Urinary bladder (tissue), 4 donors: ENCODE results near the gene EFCAB6. TPM values are rescaled to one million over a fixed set of nuclear protein-coding genes. Genes with fewer than 3 reads are reported as not detected.

Experiments used
- DNase-seq: peaks from one replicate; pipeline ENCODE4 v3.0.0-alpha.2; 2015; ENCODE audit errors: extremely low spot score
- H3K27ac ChIP-seq: one replicate; pipeline ENCODE4 v1.5.1; 2013; ENCODE audit warnings: low read depth, mild to moderate bottlenecking, moderate library complexity
- H3K36me3 ChIP-seq: one replicate; pipeline ENCODE4 v1.6.1; 2013; ENCODE audit warnings: mild to moderate bottlenecking, moderate library complexity; ENCODE audit not compliant: insufficient read depth
- H3K4me1 ChIP-seq: one replicate; pipeline ENCODE4 v1.6.1; 2013; ENCODE audit warnings: mild to moderate bottlenecking, moderate library complexity; ENCODE audit not compliant: insufficient read depth
- H3K4me3 ChIP-seq: one replicate; pipeline ENCODE4 v1.5.1; 2013; ENCODE audit warnings: low read depth, low read length
- WGBS: extraction: QIAGEN DNeasy Blood & Tissue Kit; methylation state at CpG from one replicate; pipeline ENCODE4 v1.1.7; 2013; 5-methylcytosine and 5-hydroxymethylcytosine counted together
- polyA plus RNA-seq: library from polyadenylated mRNA; stranded (reverse); fragments of 200-250 nt; gene quantifications from one replicate; pipeline ENCODE4 v1.2.3, GENCODE V29; 2013
- total RNA-seq: library from RNA; depleted of rRNA; stranded (reverse); fragments of >200 nt; gene quantifications from one replicate; pipeline ENCODE4 v1.2.3, GENCODE V29; 2014
- donor health status: healthy with polysubstance abuse.
- donor health status: healthy.

The EFCAB6 gene
- total and polyA plus RNA-seq, 2 donors: 0.71 to 3.2 TPM

DNA sequence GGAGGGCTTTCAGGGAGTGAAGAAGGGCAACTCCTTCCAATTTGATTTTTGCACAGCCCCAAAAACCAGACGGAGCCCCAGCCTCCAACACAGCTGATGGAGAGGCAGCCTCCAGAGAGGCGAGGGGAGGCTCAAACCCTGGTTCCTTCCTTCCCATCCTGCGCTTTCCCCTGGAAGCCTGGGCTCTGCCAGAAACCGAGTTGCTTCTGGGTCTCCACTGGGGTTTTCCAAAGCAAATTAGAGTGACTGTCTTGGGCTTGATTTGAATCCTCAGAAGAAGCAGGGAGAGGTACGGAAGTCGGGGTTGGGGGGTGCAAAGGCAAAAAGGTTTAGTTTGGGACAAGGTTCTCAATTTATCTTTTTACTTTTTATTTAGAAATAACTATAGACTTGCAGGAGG, 271.1 kb downstream of the EFCAB6 start:
- H3K4me1 ChIP-seq: no peaks in the 10 kb centered on the region

DNA sequence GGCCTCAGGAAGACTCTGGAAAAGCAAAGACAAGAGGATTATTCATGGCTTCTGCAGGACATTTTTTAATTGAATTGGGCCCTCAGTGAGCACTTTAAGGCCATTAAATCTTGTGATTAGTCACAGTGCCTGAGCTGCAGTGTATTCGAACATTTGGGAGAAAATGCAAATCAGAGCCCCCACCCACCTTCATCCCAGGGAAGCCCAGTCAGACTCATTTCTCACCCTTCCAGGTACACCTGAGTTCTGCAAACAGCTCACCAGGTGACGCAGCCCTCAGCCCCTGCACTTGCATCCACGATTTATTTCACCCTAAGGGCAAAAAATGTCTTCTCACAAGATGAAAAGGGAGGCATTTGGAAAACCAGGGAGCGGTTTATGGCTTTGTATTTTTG, 271.6 kb downstream of the EFCAB6 start:
- H3K36me3 ChIP-seq: no peaks in the 10 kb centered on the region
- no peak overlapping the region for H3K4me3 ChIP-seq
- no peak overlapping the region for H3K27ac ChIP-seq
- DNase-seq: no peak
- 78% methylated on average over 4 of the region's 4 CpGs for WGBS
- H3K4me1 ChIP-seq: no peaks in the 10 kb centered on the region

More for the DNA sequence above, 271.1 kb downstream of the EFCAB6 start:
- no peak for DNase-seq
- Histone ChIP-seq H3K27ac (no peak overlapping the region), H3K36me3 (no peaks in the 10 kb centered on the region), H3K4me3 (no peak overlapping the region)
- 84% methylated on average over 6 of the region's 6 CpGs for WGBS

DNA sequence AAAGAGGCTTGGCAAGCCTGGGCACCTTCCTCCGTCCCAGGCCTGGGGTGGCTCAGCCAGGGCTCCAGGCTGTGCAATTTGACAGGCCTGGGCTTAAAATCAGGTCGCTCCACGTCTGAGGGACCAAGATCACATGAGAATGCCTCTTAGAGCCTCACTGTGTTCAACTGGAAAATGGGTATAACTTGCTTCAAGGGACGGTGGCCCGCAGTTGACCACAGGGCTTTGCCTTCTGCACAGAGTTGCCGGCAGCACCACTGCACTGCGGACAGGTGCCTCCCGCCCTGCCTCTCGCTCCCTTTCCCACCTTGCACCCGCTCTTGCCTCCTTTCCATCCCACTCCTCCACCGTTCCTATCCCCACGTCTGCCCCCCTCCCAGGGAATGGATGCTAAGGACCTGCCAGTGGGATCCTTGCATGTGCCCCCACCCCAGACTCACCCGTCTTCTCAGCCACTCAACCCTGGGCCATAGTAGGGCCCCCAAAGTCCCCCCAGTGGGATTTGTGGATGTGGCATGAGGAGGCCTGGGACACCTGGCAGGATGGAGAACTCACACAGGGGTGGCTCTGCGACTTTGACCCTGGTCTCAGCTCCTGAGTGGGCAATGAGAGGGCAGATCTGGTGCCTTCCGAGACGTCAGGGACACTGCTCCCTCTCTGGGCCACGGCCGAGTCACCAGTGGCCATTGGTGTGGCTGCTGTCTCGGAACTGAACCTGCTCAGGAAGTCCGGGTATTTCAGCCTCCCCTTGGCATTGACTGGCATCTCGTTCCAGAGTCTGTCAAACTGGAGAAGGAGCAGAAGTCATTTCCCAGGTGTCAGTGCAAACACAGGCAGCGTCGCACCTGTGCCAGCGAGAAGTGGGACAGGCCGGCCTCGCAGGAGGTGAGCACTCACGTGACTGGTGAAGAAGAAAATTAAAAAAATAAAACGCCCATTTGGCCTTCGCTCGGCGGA, 272.3 kb downstream of the EFCAB6 start:
- Histone ChIP-seq H3K36me3 (no peaks in the 10 kb centered on the region), H3K27ac (no peak overlapping the region), H3K4me1 (no peaks in the 10 kb centered on the region), H3K4me3 (no peak overlapping the region)
- no peak for DNase-seq
- WGBS: 89% methylated on average over 31 of the region's 31 CpGs

DNA sequence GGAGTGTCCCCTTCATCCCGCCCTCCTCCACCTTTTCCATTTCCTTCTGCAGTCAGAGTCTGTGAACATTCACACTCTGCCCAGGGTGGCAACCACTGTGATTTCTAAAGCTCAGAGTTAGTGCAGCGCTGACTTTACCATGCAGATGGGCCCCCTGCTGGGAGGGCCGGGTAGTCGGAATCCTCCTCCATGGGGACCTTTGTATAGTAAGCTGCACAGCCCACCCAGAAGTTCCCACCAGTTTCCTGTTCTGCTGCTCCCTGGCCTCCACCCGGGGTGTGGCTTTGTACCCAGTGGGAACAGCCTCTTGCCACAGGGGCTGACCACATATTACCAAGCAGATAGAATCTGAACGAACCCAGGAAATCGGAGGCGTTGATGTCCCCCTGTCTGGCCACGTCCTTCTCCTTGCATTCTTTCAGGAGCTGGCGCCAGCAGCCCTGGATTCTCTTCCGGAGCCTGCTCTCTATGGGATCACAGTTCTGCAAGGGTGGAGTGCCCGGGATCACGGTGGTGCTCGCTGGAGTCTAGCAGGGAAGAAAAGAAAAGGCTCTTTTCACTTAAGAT, 275.0 kb downstream of the EFCAB6 start:
- no peaks in the 10 kb centered on the region for H3K4me1 ChIP-seq
- 90% methylated on average over 14 of the region's 14 CpGs for WGBS
- DNase-seq: no peak
- H3K4me3 ChIP-seq: no peak overlapping the region
- no peak overlapping the region for H3K27ac ChIP-seq
- H3K36me3 ChIP-seq: no peaks in the 10 kb centered on the region

DNA sequence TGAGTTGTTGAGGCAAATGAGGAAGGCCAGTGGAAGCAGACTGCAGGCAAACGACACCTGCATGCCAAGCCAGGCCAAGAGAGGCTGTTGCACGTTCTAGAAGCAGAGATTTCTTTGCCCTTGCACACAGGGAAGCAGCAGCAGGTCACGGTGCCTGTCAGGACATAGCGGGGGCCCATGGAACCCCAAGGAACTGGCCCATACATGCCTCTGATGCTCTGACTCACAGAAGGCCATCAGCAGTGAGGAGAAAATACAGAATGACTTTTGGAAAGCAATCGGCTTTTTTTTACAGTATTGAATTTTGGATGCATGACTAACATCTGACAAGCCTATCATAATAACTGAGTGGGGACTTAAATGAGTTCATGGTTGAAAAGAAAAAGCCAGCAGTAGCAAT, 276.4 kb downstream of the EFCAB6 start:
- no peak for DNase-seq
- H3K36me3 ChIP-seq: no peaks in the 10 kb centered on the region
- WGBS: 65% methylated on average over 5 of the region's 5 CpGs
- H3K4me3 ChIP-seq: no peak overlapping the region
- no peak overlapping the region for H3K27ac ChIP-seq
- H3K4me1 ChIP-seq: no peaks in the 10 kb centered on the region

DNA sequence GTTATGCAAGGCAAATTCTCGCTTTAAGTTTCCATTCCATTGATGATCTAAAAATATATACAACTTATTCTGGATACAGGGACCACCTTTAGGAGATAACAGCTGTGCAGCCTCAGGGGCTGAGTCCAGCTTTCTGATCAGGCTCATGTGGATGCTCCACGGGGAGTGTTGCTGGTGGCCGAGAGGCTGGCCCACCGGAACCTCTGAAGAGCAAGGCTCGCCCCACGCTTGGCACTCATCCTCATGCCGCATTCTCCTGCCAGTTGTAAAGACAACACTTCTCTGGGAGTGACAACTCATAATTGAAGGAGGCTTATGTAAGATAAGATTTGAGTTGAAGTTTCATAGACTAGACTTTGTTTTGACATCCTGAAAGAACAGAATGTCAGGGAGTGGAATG, 276.8 kb downstream of the EFCAB6 start:
- H3K4me3 ChIP-seq: no peak overlapping the region
- DNase-seq: no peak
- WGBS: 65% methylated on average over 7 of the region's 7 CpGs
- no peaks in the 10 kb centered on the region for H3K36me3 ChIP-seq
- H3K27ac ChIP-seq: no peak overlapping the region
- H3K4me1 ChIP-seq: no peaks in the 10 kb centered on the region

DNA sequence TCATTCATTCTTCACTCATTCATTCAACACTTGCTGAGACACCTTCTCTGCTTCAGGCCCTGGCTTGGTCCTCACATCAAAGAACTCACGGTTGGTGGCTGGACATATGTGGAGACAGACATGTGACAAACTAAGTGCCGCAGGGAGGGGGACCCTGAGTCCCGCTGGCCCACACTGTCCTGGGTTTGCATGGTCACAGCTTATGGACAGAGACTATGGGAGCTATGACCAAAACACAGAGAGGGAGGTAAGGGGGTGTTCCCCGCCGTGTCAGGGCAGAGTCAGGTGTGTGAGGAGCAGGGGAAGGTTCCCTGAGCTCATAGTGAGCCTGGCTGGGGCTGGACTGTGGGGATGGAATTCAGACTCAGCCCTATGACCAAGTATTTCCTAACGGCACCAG, 277.2 kb downstream of the EFCAB6 start:
- Histone ChIP-seq H3K4me3 (no peak overlapping the region), H3K4me1 (no peaks in the 10 kb centered on the region), H3K27ac (no peak overlapping the region), H3K36me3 (no peaks in the 10 kb centered on the region)
- 83% methylated on average over 6 of the region's 6 CpGs for WGBS
- no peak for DNase-seq

DNA sequence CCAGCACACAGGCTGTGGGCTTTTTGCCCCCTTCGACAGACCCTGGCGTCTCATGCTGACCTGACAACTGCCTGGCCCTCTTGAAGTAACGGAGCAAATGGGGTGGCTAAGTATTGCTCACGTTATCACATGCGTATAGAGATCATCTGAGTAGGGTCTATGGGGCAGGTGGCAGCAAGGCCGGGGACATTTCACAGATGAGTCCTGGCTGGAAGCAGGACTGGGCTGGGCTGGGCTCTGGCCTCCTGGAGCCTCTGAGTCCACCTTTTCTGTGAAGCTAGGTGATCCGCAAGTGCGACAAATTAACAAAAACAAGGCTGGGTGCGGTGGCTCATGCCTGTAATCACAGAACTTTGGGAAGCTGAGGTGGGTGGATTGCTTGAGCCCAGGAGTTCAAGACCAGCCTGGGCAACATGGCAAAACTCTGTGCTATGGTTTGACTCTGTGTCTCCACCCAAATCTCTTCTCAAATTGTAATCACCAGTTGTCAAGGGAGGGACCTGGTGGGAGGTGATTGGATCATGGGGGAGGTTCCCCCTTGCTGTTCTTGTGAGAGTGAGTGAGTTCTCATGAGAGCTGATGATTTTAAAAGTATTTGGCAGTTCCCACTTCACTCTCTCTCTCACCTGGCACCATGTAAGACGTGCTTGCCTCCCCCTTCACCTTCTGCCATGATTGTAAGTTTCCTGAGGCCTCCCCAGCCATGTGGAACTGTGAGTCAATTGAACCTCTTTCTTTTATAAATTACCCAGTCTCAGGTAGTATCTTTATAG, 278.3 kb downstream of the EFCAB6 start:
- Histone ChIP-seq H3K27ac (no peak overlapping the region), H3K4me1 (no peaks in the 10 kb centered on the region), H3K4me3 (no peak overlapping the region), H3K36me3 (no peaks in the 10 kb centered on the region)
- no peak for DNase-seq
- WGBS: 91% methylated on average over 10 of the region's 10 CpGs

DNA sequence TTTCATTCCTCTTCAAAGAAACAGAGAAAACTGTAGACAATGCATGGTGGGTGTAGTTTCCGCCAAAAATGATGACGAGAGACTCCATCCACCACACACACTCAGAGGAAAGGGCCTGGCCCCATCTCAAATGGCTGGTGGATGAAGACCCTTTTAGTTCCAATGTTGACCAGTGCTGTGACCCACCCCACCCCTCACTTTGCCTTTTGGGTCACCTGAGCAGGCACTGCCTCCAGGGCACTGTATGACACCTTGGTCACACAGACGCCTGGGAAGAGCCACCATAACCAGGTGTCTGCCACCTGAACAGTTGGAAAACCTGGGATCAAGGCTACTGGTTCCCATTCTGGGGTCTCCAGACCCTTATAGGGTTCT, 279.0 kb downstream of the EFCAB6 start:
- Histone ChIP-seq H3K4me3 (no peak overlapping the region), H3K27ac (no peak overlapping the region), H3K4me1 (no peaks in the 10 kb centered on the region), H3K36me3 (no peaks in the 10 kb centered on the region)
- no peak for DNase-seq
- WGBS: 84% methylated on average over 3 of the region's 3 CpGs

DNA sequence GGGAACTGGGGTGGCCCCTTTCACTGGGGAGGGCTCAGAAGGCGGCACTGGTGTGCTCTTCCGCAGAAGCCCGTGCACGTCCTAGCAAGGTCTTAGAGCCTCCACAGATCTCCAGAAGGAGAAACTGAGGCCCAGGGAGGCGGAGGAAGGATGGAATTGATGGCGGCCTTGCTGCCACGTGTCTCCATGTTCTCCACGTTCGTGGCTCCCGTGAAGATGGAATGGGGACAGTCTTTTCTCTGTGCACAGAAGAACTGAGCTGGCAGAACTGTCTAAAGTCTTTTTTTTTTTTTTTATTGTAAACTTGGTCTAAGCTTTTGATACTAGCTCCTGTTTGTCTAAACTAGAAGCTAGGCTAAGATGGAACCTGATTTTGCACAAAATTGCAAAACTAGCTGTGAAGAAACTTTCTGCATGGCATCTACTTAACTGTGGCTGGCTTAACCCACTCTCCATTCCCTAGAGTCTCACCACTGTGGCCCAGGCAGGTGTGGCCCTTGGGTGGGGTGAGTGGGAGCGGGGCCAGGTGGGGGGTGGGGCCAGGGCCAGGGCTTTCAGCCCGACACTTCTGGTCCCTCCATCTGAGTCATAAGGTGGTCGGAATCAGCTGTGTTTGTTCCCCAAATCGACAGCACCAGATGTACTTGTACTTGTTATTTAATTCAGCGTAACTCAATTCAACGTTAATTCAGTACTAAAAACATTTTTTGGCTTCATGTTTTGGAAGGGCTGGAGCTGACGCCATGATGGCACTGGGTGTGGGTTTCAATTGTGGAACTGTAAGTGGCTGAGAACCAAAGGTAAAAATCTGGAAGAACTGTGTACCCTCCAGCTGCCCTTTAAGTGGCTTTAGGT, 279.6 kb downstream of the EFCAB6 start:
- 84% methylated on average over 17 of the region's 17 CpGs for WGBS
- DNase-seq: no peak
- Histone ChIP-seq H3K4me3 (no peak overlapping the region), H3K4me1 (no peaks in the 10 kb centered on the region), H3K27ac (no peak overlapping the region), H3K36me3 (no peaks in the 10 kb centered on the region)

DNA sequence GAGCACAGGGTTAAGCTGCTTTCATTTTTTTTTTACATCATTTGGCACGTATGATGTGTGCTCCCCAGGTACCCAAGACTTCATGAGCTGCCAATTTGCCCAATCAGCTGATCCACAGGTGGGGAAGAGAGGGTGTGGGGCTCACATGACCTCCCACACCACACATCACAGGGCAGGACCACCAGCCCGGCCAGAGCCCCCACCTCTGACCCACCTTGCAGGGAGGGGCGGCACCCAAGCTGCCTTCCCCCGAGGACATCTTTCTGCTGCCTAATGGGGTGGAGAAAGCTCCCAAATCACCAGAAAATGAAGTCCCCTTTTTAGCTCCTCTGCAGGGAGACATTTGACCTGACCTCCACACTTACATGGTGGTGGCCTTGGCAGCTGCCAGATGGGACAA, 280.5 kb downstream of the EFCAB6 start:
- Histone ChIP-seq H3K36me3 (no peaks in the 10 kb centered on the region), H3K4me1 (no peaks in the 10 kb centered on the region), H3K27ac (no peak overlapping the region), H3K4me3 (no peak overlapping the region)
- DNase-seq: no peak
- 68% methylated on average over 4 of the region's 4 CpGs for WGBS

DNA sequence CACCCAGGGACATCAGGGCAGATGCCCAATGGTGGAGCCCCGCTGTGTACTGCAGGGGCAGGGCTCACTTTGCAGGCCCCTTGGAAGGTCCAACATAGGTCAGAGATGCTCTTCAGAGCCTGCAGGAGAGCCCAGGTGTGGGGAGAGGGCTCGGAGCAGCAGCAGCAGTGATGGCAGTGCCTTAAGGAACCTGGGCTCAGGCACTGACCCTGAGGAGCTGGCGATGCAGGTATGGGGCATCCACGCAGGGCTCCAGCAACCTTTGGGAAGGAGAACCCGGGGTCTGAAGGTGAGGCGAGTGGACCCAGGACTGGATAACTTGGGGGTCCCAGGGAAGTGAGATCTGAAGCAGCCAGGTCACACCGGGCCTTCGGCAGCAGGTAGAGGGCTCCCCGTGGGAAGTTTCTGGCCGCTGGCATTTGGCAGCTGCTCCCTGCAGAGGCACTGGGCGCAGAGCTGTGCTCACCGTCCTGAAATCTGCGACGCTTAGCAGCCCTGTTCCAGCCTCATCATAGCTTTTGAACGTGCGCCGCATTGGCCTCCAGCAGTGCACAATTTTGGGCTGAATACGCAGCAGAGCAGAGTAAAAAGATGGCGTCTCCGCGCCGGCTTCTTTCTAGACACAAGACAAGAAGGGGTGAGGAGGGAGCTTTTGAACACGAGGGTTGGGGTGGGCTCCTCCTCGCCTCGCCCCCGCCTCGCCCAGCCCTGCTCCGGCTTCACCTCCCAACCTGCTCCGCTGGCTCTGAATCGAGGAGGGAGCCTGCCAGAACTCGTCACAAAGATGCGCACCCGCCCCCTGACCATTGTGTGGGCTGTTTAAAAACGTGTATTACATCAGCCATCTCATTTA, 281.5 kb downstream of the EFCAB6 start:
- DNase-seq: no peak
- 84% methylated on average over 34 of the region's 34 CpGs for WGBS
- no peaks in the 10 kb centered on the region for H3K4me1 ChIP-seq

More for the DNA sequence above, 281.5 kb downstream of the EFCAB6 start:
- Histone ChIP-seq H3K4me3 (no peak overlapping the region), H3K27ac (no peak overlapping the region), H3K36me3 (no peaks in the 10 kb centered on the region)
